NCI-H1930 (cell line): ENCODE results near the gene TNNI2.
"Not testable (repeated sequence)": the region's sequence is repeated elsewhere in the genome, so short reads cannot be mapped to it uniquely, and the experiment has no call there.

ENCODE experiments used
- DNase-seq, 2 experiments: peaks; one replicate each; lab custom pipeline; 2025; lab: John Stamatoyannopoulos, UW

TNNI2 gene

GRCh38 chr11:1838426-1839144 is at the start of gene TNNI2:
TNNI2 (plus strand) TSS chr11:1838981; CDS start chr11:1839697, 716 bp downstream.
- DNase-seq, result no peak

GRCh38 chr11:1791912-1792311 is 46.9 kb upstream of the TNNI2 start:
- no peak for DNase-seq

GRCh38 chr11:1792461-1792860 is 46.3 kb upstream of the TNNI2 start:
- DNase-seq, result no peak

GRCh38 chr11:1793081-1793480 is 45.7 kb upstream of the TNNI2 start:
- no peak for DNase-seq

GRCh38 chr11:1796413-1797011 is 42.3 kb upstream of the TNNI2 start:
- DNase-seq, result no peak

GRCh38 chr11:1797391-1798125 is 41.2 kb upstream of the TNNI2 start:
- DNase-seq, result no peak

- DNase-seq, result no peak
Measured at GRCh38 chr11:1803246-1803645, 35.5 kb upstream of the TNNI2 start.

GRCh38 chr11:1803835-1804519 is 34.8 kb upstream of the TNNI2 start:
- DNase-seq, result not testable (repeated sequence)

GRCh38 chr11:1805525-1805924 is 33.3 kb upstream of the TNNI2 start:
- no peak for DNase-seq

- DNase-seq, result no peak
Measured at GRCh38 chr11:1807264-1807995, 31.4 kb upstream of the TNNI2 start.

- no peak for DNase-seq
Measured at GRCh38 chr11:1810761-1811160, 28.0 kb upstream of the TNNI2 start.

GRCh38 chr11:1812274-1812673 is 26.5 kb upstream of the TNNI2 start:
- no peak for DNase-seq

GRCh38 chr11:1812801-1813200 is 26.0 kb upstream of the TNNI2 start:
- no peak for DNase-seq

GRCh38 chr11:1813356-1813755 is 25.4 kb upstream of the TNNI2 start:
- DNase-seq, result not testable (repeated sequence)

- DNase-seq, result no peak
Measured at GRCh38 chr11:1814691-1815090, 24.1 kb upstream of the TNNI2 start.

GRCh38 chr11:1815311-1815710 is 23.5 kb upstream of the TNNI2 start:
- DNase-seq, result no peak

GRCh38 chr11:1815751-1816150 is 23.0 kb upstream of the TNNI2 start:
- DNase-seq, result no peak

- DNase-seq, result no peak
Measured at GRCh38 chr11:1817000-1817399, 21.8 kb upstream of the TNNI2 start.

- no peak for DNase-seq
Measured at GRCh38 chr11:1817511-1817910, 21.3 kb upstream of the TNNI2 start.

- DNase-seq, result no peak
Measured at GRCh38 chr11:1819074-1819473, 19.7 kb upstream of the TNNI2 start.

GRCh38 chr11:1820463-1821325 is 18.1 kb upstream of the TNNI2 start:
- no peak for DNase-seq
